Memory B cell (primary cell): Measurements from ENCODE around the gene RTN4RL2.

Experiments
- ATAC-seq: fragments of 150-1000 bp; cut with Tn5 transposase; 2 replicates; pipeline ENCODE4 v1.10.0; 2021; ENCODE audit warnings: low read depth, mild to moderate bottlenecking, moderate library complexity
- DNase-seq, 2 donors: peaks; one replicate each; pipeline ENCODE4 v3.0.0; 2022; ENCODE audit warnings: low spot score in 2 of 2
- H3K27ac Mint-ChIP-seq: one replicate; pipeline ENCODE4 v1.8.0; 2022; ENCODE audit warnings: mild to moderate bottlenecking, moderate library complexity, mixed read lengths
- H3K27me3 Mint-ChIP-seq: one replicate; pipeline ENCODE4 v1.8.0; 2022; ENCODE audit warnings: mixed read lengths
- H3K36me3 Mint-ChIP-seq: one replicate; pipeline ENCODE4 v1.8.0; 2022; ENCODE audit warnings: mild to moderate bottlenecking, mixed read lengths
- H3K4me1 Mint-ChIP-seq: one replicate; pipeline ENCODE4 v1.8.0; 2022; ENCODE audit warnings: mixed read lengths
- H3K4me3 Mint-ChIP-seq: one replicate; pipeline ENCODE4 v1.8.0; 2022; ENCODE audit warnings: mild to moderate bottlenecking, moderate library complexity, mixed read lengths
- H3K9me3 Mint-ChIP-seq: one replicate; pipeline ENCODE4 v1.8.0; 2022; ENCODE audit warnings: mixed read lengths

The RTN4RL2 gene

GRCh38 chr11:57476757-57477506 lies 16.6 kb downstream of the RTN4RL2 start:
- H3K27ac Mint-ChIP-seq: peak overlapping the region; percentile 59
- H3K4me3 Mint-ChIP-seq: peak overlapping the region; percentile 89
- no peaks in the 10 kb centered on the region for H3K9me3 Mint-ChIP-seq
- peaks cover 16% of the 10 kb centered on the region for H3K27me3 Mint-ChIP-seq
- H3K4me1 Mint-ChIP-seq: peaks cover 37% of the 10 kb centered on the region
- DNase-seq (peak in 1 of 2 donors; percentile 56), ATAC-seq (peak; percentile 67)
- no peaks in the 10 kb centered on the region for H3K36me3 Mint-ChIP-seq

- H3K27ac Mint-ChIP-seq: no peak overlapping the region
- no peak overlapping the region for H3K4me3 Mint-ChIP-seq
- H3K9me3 Mint-ChIP-seq: no peaks in the 10 kb centered on the region
- peaks cover 16% of the 10 kb centered on the region for H3K27me3 Mint-ChIP-seq
- H3K4me1 Mint-ChIP-seq: peaks cover 40% of the 10 kb centered on the region
- DNase-seq (no peak), ATAC-seq (no peak)
- no peaks in the 10 kb centered on the region for H3K36me3 Mint-ChIP-seq
Measured at GRCh38 chr11:57477507-57478189, 17.3 kb downstream of the RTN4RL2 start.

GRCh38 chr11:57479021-57479663 lies 18.8 kb downstream of the RTN4RL2 start:
- H3K4me1 Mint-ChIP-seq: peaks cover 37% of the 10 kb centered on the region
- H3K36me3 Mint-ChIP-seq: no peaks in the 10 kb centered on the region
- ATAC-seq: no peak
- DNase-seq: no peak
- H3K27ac Mint-ChIP-seq: no peak overlapping the region
- H3K9me3 Mint-ChIP-seq: no peaks in the 10 kb centered on the region
- no peak overlapping the region for H3K4me3 Mint-ChIP-seq
- H3K27me3 Mint-ChIP-seq: peaks cover 10% of the 10 kb centered on the region

- no peak overlapping the region for H3K4me3 Mint-ChIP-seq
- peaks cover 10% of the 10 kb centered on the region for H3K27me3 Mint-ChIP-seq
- H3K27ac Mint-ChIP-seq: no peak overlapping the region
Measured at GRCh38 chr11:57479911-57480310, 19.6 kb downstream of the RTN4RL2 start.

GRCh38 chr11:57480409-57481137 lies 20.2 kb downstream of the RTN4RL2 start:
- Mint-ChIP-seq H3K4me1 (peaks cover 43% of the 10 kb centered on the region), H3K27ac (no peak overlapping the region), H3K36me3 (no peaks in the 10 kb centered on the region), H3K9me3 (no peaks in the 10 kb centered on the region), H3K4me3 (no peak overlapping the region), H3K27me3 (peaks cover 10% of the 10 kb centered on the region)
- peak; percentile 22 for ATAC-seq
- DNase-seq: peak in 1 of 2 donors; percentile 30

More at GRCh38 chr11:57479911-57480310, 19.6 kb downstream of the RTN4RL2 start:
- H3K4me1 Mint-ChIP-seq: peaks cover 43% of the 10 kb centered on the region
- ATAC-seq (peak; percentile 28), DNase-seq (no peak)
- no peaks in the 10 kb centered on the region for H3K9me3 Mint-ChIP-seq
- H3K36me3 Mint-ChIP-seq: no peaks in the 10 kb centered on the region

GRCh38 chr11:57481315-57481714 lies 21.0 kb downstream of the RTN4RL2 start:
- H3K9me3 Mint-ChIP-seq: no peaks in the 10 kb centered on the region
- H3K36me3 Mint-ChIP-seq: no peaks in the 10 kb centered on the region
- peaks cover 36% of the 10 kb centered on the region for H3K4me1 Mint-ChIP-seq
- H3K27me3 Mint-ChIP-seq: peaks cover 10% of the 10 kb centered on the region
- no peak for ATAC-seq
- H3K27ac Mint-ChIP-seq: no peak overlapping the region
- DNase-seq: no peak
- peak overlapping the region; percentile 52 for H3K4me3 Mint-ChIP-seq

GRCh38 chr11:57481915-57482781 lies 21.8 kb downstream of the RTN4RL2 start:
- Mint-ChIP-seq H3K36me3 (no peaks in the 10 kb centered on the region), H3K4me1 (peaks cover 33% of the 10 kb centered on the region), H3K27ac (no peak overlapping the region), H3K9me3 (no peaks in the 10 kb centered on the region), H3K4me3 (peak overlapping the region; percentile 52), H3K27me3 (peaks cover 10% of the 10 kb centered on the region)
- DNase-seq (no peak), ATAC-seq (no peak)

- H3K4me3 Mint-ChIP-seq: peak overlapping the region; percentile 81
- peak; percentile 54 for ATAC-seq
- no peak overlapping the region for H3K27ac Mint-ChIP-seq
- DNase-seq: peak; percentile 53 to 66
- no peaks in the 10 kb centered on the region for H3K9me3 Mint-ChIP-seq
- H3K27me3 Mint-ChIP-seq: peaks cover 10% of the 10 kb centered on the region
- peaks cover 33% of the 10 kb centered on the region for H3K4me1 Mint-ChIP-seq
- peaks cover under 1% of the 10 kb centered on the region for H3K36me3 Mint-ChIP-seq
Measured at GRCh38 chr11:57482782-57483561, 22.6 kb downstream of the RTN4RL2 start.

- no peak overlapping the region for H3K4me3 Mint-ChIP-seq
Measured at GRCh38 chr11:57483562-57483918, 23.2 kb downstream of the RTN4RL2 start.

GRCh38 chr11:57484141-57484710 lies 23.9 kb downstream of the RTN4RL2 start:
- peaks cover 33% of the 10 kb centered on the region for H3K4me1 Mint-ChIP-seq
- H3K4me3 Mint-ChIP-seq: peak overlapping the region; percentile 52
- peak; percentile 85 for ATAC-seq
- H3K27me3 Mint-ChIP-seq: peaks cover 10% of the 10 kb centered on the region
- peaks cover 2% of the 10 kb centered on the region for H3K36me3 Mint-ChIP-seq
- no peaks in the 10 kb centered on the region for H3K9me3 Mint-ChIP-seq
- no peak overlapping the region for H3K27ac Mint-ChIP-seq
- peak; percentile 39 to 49 for DNase-seq

More at GRCh38 chr11:57483562-57483918, 23.2 kb downstream of the RTN4RL2 start:
- Mint-ChIP-seq H3K9me3 (no peaks in the 10 kb centered on the region), H3K4me1 (peaks cover 33% of the 10 kb centered on the region), H3K27ac (no peak overlapping the region), H3K36me3 (peaks cover 2% of the 10 kb centered on the region), H3K27me3 (peaks cover 10% of the 10 kb centered on the region)
- no peak for ATAC-seq
- DNase-seq: no peak

GRCh38 chr11:57485217-57485990 lies 25.1 kb downstream of the RTN4RL2 start:
- Mint-ChIP-seq H3K4me3 (no peak overlapping the region), H3K27ac (no peak overlapping the region), H3K9me3 (no peaks in the 10 kb centered on the region), H3K4me1 (peaks cover 23% of the 10 kb centered on the region), H3K36me3 (peaks cover 2% of the 10 kb centered on the region), H3K27me3 (peaks cover 6% of the 10 kb centered on the region)
- DNase-seq: no peak
- ATAC-seq: no peak
